Choroid plexus epithelial cell (primary cell): Measurements from ENCODE around the gene GRPEL1.

Source experiments
- DNase-seq: peaks from one replicate; pipeline ENCODE4 v3.0.0-alpha.2; 2010; ENCODE audit warnings: low read depth
- H3K4me3 ChIP-seq: 2 replicates; pipeline ENCODE4 v1.5.1; 2011; ENCODE audit warnings: low read depth, mild to moderate bottlenecking, control low read depth, low read length, moderate library complexity
- CTCF ChIP-seq: conservative IDR thresholded peaks from 2 replicates; pipeline ENCODE4 v1.5.1; 2011; ENCODE audit warnings: low read depth, mild to moderate bottlenecking, control low read depth, inconsistent platforms, low read length, moderate library complexity

GRPEL1 gene

GRCh38 chr4:7029212-7029611 is 38.7 kb downstream of the GRPEL1 start:
- no peak for DNase-seq
- H3K4me3 ChIP-seq, result no peak overlapping the region
- no peak for TF ChIP-seq CTCF

GRCh38 chr4:7027913-7028312 is 40.0 kb downstream of the GRPEL1 start:
- DNase-seq, result no peak
- TF ChIP-seq CTCF, result no peak
- no peak overlapping the region for H3K4me3 ChIP-seq

GRCh38 chr4:7027284-7027683 is 40.6 kb downstream of the GRPEL1 start:
- no peak for DNase-seq
- TF ChIP-seq CTCF, result no peak
- no peak overlapping the region for H3K4me3 ChIP-seq

GRCh38 chr4:7026107-7026506 is 41.8 kb downstream of the GRPEL1 start:
- no peak for DNase-seq
- TF ChIP-seq CTCF, result no peak

GRCh38 chr4:7025040-7025602 is 42.7 kb downstream of the GRPEL1 start:
- no peak for TF ChIP-seq CTCF
- DNase-seq, result no peak

More at GRCh38 chr4:7026107-7026506, 41.8 kb downstream of the GRPEL1 start:
- no peak overlapping the region for H3K4me3 ChIP-seq

GRCh38 chr4:7024336-7024890 is 43.5 kb downstream of the GRPEL1 start:
- DNase-seq, result no peak
- TF ChIP-seq CTCF, result no peak
- no peak overlapping the region for H3K4me3 ChIP-seq

More at GRCh38 chr4:7025040-7025602, 42.7 kb downstream of the GRPEL1 start:
- H3K4me3 ChIP-seq, result no peak overlapping the region

- no peak overlapping the region for H3K4me3 ChIP-seq
- TF ChIP-seq CTCF, result no peak
- no peak for DNase-seq
These were observed 44.0 kb downstream of the GRPEL1 start for GRCh38 chr4:7023901-7024300.
